Body of pancreas (tissue), 4 donors: ENCODE measurements around the gene ATP2C2.

ENCODE experiments used
- CTCF ChIP-seq, 7 experiments: fragments of 450-650 bp in 4 of 7; fragments of 200-600 bp in 3 of 7; sonication (generic) in 3 of 7; IDR thresholded peaks; one replicate each; pipeline ENCODE4 v1.5.1; 2016 to 2019; ENCODE audit warnings: antibody characterized with exemption in 7 of 7
- POLR2A ChIP-seq, 3 donors: fragments of 450-650 bp; IDR thresholded peaks; one replicate each; pipeline ENCODE4 v1.6.1; 2016; ENCODE audit warnings: antibody characterized with exemption in 3 of 3, mild to moderate bottlenecking in 2 of 3

- TF ChIP-seq CTCF (IDR thresholded peaks at IDR 0.05) (no peak), POLR2A (IDR thresholded peaks at IDR 0.05) (no peak)
Measured at GRCh38 chr16:84461029-84461412, 92.7 kb downstream of the ATP2C2 start.
